Measurements from ENCODE around the gene PRR20D.
"Not testable (repeated sequence)": the region's sequence is repeated elsewhere in the genome, so short reads cannot be mapped to it uniquely, and the experiment has no call there.

Gene PRR20D

DNA sequence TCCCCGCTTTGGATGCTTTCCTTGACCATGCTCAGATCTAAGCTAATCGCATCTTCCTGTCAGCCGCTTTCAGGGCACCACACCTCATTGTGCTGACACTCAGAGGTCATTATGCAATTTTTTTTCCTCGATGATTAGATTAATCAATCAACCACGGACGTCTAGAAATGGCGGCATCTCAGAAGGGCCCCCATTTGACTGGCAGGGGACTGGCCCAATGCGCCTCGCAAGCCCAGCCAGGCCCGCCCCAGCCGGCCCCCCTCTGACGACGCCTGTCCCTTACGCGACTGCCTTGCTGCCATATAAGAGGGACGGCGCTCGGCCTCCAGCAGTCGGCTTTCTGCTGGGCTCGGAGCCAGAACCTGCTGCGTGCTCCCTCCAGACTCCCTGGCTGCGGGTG, at the start of gene PRR20D:
Gene PRR20D, plus strand, starts transcription at position 301 of the 400 bp plus-strand sequence. CDS start 387 bp downstream, outside the sequence.
- FAIRE-seq; DNase-seq (ENCODE audit: insufficient read length, low spot score): not testable (repeated sequence)

DNA sequence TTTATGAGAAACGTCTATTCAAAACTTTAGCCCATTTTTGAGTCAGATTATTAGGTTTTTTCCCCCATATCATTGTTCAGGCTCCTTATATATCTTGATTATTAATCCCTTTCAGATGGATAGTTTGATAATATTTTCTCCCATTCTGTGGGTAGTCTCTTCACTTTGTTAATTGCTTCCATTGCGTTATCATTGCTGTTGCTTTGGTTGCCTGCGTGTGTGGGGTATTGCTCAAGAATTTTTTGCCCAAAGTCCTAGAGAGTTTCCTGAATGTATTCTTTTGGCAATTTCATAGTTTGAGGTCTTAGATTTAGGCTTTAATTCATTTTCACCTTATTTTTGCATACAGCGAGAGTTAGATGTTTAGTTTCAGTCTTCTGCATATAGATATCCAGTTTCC, 45.5 kb upstream of the PRR20D start:
- FAIRE-seq: no peak
- DNase-seq (ENCODE audit: insufficient read length, low spot score): no peak

DNA sequence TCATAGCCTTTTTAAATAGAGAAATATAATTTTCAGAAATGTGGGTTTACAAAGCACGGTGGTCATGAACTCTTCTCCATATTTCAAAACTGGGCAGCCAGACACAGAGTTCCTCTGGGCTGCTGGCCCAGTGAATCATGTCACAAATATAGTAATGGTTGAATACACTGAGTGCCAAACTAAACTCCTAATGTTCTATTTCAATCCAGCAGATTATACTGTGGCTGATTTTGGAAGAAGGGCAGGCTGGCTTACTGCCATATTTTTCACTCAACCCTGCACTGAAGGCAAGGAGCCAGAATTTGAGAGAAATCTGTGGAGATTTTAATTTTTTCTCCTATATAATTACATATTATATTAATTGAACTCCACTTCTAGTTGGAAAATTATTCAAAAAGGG, 36.8 kb upstream of the PRR20D start:
- FAIRE-seq (no peak), DNase-seq (ENCODE audit: insufficient read length, low spot score) (no peak)

DNA sequence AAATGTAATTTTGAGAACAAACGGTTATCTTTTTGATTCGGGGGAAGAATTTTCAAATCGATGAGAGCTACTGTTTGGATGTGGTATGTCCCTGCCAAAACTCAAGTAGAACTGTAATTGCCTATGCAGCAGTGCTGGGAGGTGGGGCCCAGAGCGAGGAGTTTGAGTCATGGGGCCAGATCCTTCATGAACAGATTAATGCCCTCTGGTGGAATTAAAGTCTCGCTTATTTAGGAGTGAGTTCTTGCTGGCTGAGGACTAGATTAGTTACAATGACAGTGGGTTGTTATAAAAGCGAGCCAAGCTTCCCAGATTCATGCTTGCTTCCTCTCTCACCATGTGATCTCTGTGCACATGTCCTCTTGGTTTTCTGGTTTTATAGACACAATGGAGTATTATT, 31.5 kb upstream of the PRR20D start:
- no peak for DNase-seq (ENCODE audit: insufficient read length, low spot score)
- no peak for FAIRE-seq

DNA sequence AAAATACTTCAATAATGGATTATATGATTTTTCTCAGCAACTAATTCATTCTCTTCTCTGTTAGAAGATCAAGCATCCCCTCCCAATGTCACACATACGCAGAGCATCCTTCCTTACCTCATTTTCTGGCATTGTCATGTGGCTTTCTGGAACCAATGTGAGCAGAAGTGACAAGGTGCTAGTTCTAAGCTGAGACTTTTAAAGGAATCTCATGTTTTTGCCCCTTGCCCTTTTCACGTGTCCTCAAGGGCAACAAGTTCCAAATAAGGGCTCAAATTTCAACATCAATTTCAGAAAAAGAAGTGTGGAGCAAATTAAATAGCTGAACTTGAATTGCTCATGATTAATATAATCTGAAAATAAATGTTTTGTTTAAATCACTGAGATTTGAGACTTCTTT, 24.3 kb upstream of the PRR20D start:
- no peak for FAIRE-seq
- no peak for DNase-seq (ENCODE audit: insufficient read length, low spot score)

DNA sequence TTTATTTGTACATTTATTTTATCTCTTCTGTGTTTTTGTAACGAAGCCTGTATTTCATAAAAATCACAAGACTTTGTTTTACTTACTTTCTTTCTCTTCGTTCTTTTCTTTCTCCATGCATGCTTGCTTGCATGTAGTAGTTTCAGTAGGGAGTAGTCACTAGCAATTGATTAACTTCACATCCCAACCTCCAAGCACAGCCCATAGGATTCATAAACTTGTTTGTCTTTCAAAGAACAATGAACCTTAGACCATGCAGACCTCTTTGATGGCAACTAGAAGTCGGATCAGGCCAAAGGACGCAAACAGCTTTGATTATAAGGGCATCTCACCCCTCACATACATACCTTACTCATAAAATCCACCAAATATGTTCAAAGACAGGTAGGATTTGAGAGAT, 22.8 kb upstream of the PRR20D start:
- FAIRE-seq (no peak), DNase-seq (ENCODE audit: insufficient read length, low spot score) (no peak)

DNA sequence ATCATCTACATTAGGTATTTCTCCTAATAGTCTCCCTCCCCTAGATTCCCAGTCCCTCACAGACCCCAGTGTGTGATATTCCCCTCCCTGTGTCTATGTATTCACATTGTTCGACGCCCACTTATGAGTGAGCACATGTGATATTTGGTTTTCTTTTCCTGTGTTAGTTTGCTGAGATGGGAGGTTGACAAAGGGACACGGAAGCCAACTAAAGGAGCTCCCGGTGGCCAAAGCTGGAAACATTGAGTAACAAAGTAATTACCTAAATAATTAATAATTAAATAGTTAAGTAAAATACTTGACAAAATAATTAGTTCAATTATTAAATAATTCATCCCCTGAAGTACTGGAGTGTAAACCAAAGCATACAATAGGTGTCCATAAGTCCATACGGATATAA, 21.4 kb upstream of the PRR20D start:
- no peak for DNase-seq (ENCODE audit: insufficient read length, low spot score)
- no peak for FAIRE-seq

DNA sequence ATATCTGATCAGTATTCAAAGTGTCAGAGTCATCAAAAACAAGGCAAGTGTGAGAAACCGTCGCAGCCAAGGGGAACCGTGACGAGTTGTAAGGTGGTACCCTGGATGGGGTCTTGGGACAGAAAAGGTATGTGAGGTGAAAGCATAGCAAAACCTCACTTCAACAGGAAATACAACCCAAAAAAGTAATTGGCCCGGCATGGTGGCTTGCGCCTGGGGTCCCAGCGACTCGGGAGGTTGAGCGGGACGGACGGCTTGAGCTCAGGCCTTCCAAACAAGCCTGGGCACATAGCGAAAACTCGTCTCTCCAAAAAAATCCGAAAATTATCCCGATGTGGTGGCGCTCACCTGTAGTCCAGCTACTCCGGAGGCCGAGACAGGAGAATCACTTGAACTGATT, 20.7 kb upstream of the PRR20D start:
- not testable (repeated sequence) for FAIRE-seq; DNase-seq (ENCODE audit: insufficient read length, low spot score)

DNA sequence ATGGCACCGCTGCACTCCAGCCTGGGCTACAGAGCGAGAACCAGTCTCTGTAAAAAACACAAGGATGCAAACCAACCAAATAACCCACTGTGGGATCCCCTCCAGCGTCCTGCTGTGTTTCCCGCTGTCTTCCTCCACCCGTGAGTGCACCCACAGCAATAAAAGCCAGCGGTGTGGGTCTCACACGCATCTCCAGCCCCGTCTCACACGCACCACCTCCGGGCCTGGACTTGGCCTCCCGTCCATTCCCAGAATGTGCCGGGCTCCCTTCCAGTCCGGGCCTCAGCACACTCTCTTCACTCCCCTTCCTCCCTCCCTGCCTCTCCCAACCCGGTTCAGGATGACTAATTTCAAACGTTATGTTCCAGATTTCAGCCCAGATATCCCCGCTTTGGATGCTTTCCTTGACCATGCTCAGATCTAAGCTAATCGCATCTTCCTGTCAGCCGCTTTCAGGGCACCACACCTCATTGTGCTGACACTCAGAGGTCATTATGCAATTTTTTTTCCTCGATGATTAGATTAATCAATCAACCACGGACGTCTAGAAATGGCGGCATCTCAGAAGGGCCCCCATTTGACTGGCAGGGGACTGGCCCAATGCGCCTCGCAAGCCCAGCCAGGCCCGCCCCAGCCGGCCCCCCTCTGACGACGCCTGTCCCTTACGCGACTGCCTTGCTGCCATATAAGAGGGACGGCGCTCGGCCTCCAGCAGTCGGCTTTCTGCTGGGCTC, 20.0 kb upstream of the PRR20D start, which contains the start of gene PRR20A:
Gene PRR20A, plus strand, starts transcription at position 684 of the 734 bp plus-strand sequence. CDS start 387 bp downstream, outside the sequence.
- DNase-seq (ENCODE audit: insufficient read length, low spot score); FAIRE-seq: not testable (repeated sequence)

DNA sequence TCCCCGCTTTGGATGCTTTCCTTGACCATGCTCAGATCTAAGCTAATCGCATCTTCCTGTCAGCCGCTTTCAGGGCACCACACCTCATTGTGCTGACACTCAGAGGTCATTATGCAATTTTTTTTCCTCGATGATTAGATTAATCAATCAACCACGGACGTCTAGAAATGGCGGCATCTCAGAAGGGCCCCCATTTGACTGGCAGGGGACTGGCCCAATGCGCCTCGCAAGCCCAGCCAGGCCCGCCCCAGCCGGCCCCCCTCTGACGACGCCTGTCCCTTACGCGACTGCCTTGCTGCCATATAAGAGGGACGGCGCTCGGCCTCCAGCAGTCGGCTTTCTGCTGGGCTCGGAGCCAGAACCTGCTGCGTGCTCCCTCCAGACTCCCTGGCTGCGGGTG, 13.2 kb upstream of the PRR20D start, which contains the start of gene PRR20B:
Gene PRR20B, plus strand, starts transcription at position 301 of the 400 bp plus-strand sequence. CDS start 387 bp downstream, outside the sequence.
- not testable (repeated sequence) for DNase-seq (ENCODE audit: insufficient read length, low spot score); FAIRE-seq

DNA sequence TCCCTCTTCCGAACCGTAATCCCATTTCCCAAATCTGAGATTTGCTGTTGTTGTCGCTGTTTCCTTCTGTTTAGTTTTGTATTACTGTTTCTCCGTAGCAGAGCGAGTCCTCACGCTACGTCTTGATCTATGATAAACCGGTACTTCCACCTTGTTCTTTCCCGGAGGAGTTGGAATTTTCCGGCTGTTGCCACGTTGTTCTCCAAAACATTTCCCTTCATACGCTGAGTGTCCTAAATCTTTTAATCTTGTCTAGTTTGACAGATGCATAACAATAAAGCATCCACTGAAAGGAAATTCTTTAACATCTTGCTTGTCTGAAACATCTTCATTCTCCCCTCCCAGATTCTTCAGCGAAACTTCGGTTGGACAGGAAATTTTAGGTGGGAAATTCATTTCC, 12.3 kb upstream of the PRR20D start:
- not testable (repeated sequence) for FAIRE-seq; DNase-seq (ENCODE audit: insufficient read length, low spot score)

DNA sequence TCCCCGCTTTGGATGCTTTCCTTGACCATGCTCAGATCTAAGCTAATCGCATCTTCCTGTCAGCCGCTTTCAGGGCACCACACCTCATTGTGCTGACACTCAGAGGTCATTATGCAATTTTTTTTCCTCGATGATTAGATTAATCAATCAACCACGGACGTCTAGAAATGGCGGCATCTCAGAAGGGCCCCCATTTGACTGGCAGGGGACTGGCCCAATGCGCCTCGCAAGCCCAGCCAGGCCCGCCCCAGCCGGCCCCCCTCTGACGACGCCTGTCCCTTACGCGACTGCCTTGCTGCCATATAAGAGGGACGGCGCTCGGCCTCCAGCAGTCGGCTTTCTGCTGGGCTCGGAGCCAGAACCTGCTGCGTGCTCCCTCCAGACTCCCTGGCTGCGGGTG, 6.7 kb upstream of the PRR20D start, which contains the start of gene PRR20C:
Gene PRR20C, plus strand, starts transcription at position 301 of the 400 bp plus-strand sequence. CDS start 387 bp downstream, outside the sequence.
- FAIRE-seq; DNase-seq (ENCODE audit: insufficient read length, low spot score): not testable (repeated sequence)

DNA sequence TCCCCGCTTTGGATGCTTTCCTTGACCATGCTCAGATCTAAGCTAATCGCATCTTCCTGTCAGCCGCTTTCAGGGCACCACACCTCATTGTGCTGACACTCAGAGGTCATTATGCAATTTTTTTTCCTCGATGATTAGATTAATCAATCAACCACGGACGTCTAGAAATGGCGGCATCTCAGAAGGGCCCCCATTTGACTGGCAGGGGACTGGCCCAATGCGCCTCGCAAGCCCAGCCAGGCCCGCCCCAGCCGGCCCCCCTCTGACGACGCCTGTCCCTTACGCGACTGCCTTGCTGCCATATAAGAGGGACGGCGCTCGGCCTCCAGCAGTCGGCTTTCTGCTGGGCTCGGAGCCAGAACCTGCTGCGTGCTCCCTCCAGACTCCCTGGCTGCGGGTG, 6.5 kb downstream of the PRR20D start, which contains the start of gene PRR20E:
Gene PRR20E, plus strand, starts transcription at position 301 of the 400 bp plus-strand sequence. CDS start 387 bp downstream, outside the sequence.
- DNase-seq (ENCODE audit: insufficient read length, low spot score); FAIRE-seq: not testable (repeated sequence)

DNA sequence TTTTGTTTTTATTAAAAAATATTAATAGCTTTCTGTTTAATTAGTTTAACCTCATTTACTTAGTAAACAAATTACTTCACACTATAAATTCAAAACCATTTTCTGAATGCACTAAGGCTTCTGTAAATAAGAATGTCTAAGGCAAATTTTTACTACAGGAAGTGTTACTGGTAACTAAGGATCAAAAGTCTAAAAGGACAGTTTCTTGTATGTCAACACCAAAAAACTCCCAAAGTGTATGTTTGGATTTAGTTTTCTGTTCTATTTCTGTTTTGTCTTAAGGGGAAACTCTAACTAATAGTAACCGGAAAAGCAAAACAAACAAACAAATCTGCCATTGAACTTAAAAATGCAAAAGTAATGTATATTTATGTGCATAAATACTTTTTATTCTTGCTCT, 31.2 kb downstream of the PRR20D start:
- no peak for FAIRE-seq
- no peak for DNase-seq (ENCODE audit: insufficient read length, low spot score)

DNA sequence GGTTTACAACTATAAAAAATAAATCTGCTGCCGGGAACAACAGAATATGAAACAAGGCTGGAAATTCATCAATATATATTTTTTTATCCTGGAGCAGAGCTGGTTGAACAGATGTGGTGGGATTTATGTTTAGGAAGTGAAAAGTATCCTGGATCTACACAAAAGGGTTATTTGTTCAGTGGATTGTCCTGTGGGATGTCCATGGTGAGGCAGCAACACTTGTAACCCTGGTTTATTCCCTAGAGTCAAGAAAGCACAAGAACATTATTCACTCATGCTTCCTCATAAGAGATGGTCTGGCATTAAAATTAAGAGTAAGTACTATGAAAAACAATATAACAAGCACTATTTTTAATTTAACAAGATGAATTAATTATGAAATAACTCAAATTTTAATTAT, 52.6 kb downstream of the PRR20D start:
- FAIRE-seq (no peak), DNase-seq (ENCODE audit: insufficient read length, low spot score) (no peak)

Data from HTR-8/SVneo (cell line).